Lower leg skin (tissue), 3 donors: ENCODE data around the gene RNASE8.

Source experiments
- CTCF ChIP-seq, 3 donors: fragments of 450-650 bp; IDR thresholded peaks; one replicate each; pipeline ENCODE4 v1.5.1; 2016; ENCODE audit warnings: antibody characterized with exemption in 3 of 3, mild to moderate bottlenecking in 3 of 3, moderate library complexity in 2 of 3
- POLR2A ChIP-seq, 2 donors: fragments of 450-650 bp; IDR thresholded peaks; one replicate each; pipeline ENCODE4 v1.6.1; 2016 to 2017; ENCODE audit warnings: antibody characterized with exemption in 2 of 2, mild to moderate bottlenecking in 1 of 2, moderate library complexity in 1 of 2

GRCh38 chr14:21026988-21027315, 30.7 kb upstream of the RNASE8 start:
- no peak for TF ChIP-seq CTCF (IDR thresholded peaks at IDR 0.05)
- no peak for TF ChIP-seq POLR2A (IDR thresholded peaks at IDR 0.05)
